B cell (primary cell): ENCODE data around the gene HTT. TPM values are rescaled to one million over a fixed set of nuclear protein-coding genes. Genes with fewer than 3 reads are reported as not detected.

ENCODE experiments used
- ATAC-seq: fragments of 200-7000 bp; cut with Tn5 transposase; one replicate; pipeline ENCODE4 v1.10.0; 2021; ENCODE audit warnings: low read depth, mild to moderate bottlenecking, moderate number of reproducible peaks, moderate library complexity
- CTCF ChIA-PET: fragments of 350-600 bp; sonication (Branson Sonifier 250); formaldehyde crosslinking; loops from one replicate; lab custom pipeline; 2021; ENCODE audit warnings: antibody characterized with exemption, inconsistent platforms; lab: Charles Lee
- POLR2A ChIA-PET: fragments of 350-600 bp; sonication (Branson Sonifier 250); formaldehyde crosslinking; loops from one replicate; lab custom pipeline; 2021; ENCODE audit warnings: antibody characterized with exemption; lab: Charles Lee
- DNase-seq: peaks from one replicate; pipeline ENCODE4 v3.0.0; 2013
- H2AFZ ChIP-seq: 2 replicates; pipeline ENCODE4 v1.6.1; 2012; ENCODE audit warnings: mild to moderate bottlenecking, low read depth, low read length; ENCODE audit not compliant: insufficient read depth, poor library complexity, severe bottlenecking
- H3K27ac ChIP-seq, 2 donors: 1 replicate in 1 of 2; 2 replicates in 1 of 2; pipeline ENCODE4 v1.5.1; 2012 to 2013; ENCODE audit warnings: low read length in 2 of 2, mild to moderate bottlenecking in 2 of 2, moderate library complexity in 1 of 2
- H3K27me3 ChIP-seq, 4 experiments: fragments of 200-600 bp in 1 of 4; sonication (generic) in 1 of 4; replicated peaks in 1 of 4; 1 replicate in 2 of 4; 2 replicates in 2 of 4; pipeline versions ENCODE4 v1.6.1 to v1.7.0; 2013 to 2016; ENCODE audit warnings: low read length in 3 of 4, mild to moderate bottlenecking in 2 of 4, mixed read lengths in 1 of 4, moderate library complexity in 1 of 4; ENCODE audit not compliant: insufficient read depth in 4 of 4, control insufficient read depth in 3 of 4; ENCODE audit errors: control extremely low read depth in 1 of 4
- H3K36me3 ChIP-seq, 2 experiments: replicated peaks in 1 of 2; 1 replicate in 1 of 2; 2 replicates in 1 of 2; pipeline versions ENCODE4 v1.6.1 to v1.7.1; 2013; ENCODE audit warnings: low read length in 1 of 2; ENCODE audit not compliant: insufficient read depth in 2 of 2, control insufficient read depth in 1 of 2; ENCODE audit errors: control extremely low read depth in 1 of 2, extremely low read depth in 1 of 2
- H3K4me1 ChIP-seq, 2 donors: fragments of 200-600 bp in 1 of 2; sonication (generic) in 1 of 2; 1 replicate in 1 of 2; 2 replicates in 1 of 2; pipeline versions ENCODE4 v1.5.1 to v1.6.1; 2013 to 2017; ENCODE audit warnings: low read length in 2 of 2; ENCODE audit not compliant: control insufficient read depth in 2 of 2, insufficient read depth in 2 of 2
- H3K4me2 ChIP-seq: replicated peaks from 2 replicates; pipeline ENCODE3; 2012; ENCODE audit warnings: mild to moderate bottlenecking, low read depth, low read length; ENCODE audit not compliant: poor library complexity, severe bottlenecking
- H3K4me3 ChIP-seq, 5 experiments: fragments of 200-600 bp in 1 of 5; sonication (generic) in 1 of 5; 1 replicate in 3 of 5; 2 replicates in 2 of 5; pipeline versions ENCODE4 v1.5.1 to v1.7.0; 2011 to 2016; ENCODE audit warnings: low read length in 4 of 5, mild to moderate bottlenecking in 4 of 5, low read depth in 2 of 5, control low read depth in 1 of 5, moderate library complexity in 1 of 5; ENCODE audit not compliant: insufficient read depth in 1 of 5; ENCODE audit errors: control extremely low read depth in 1 of 5, extremely low read depth in 1 of 5
- H3K79me2 ChIP-seq: fragments of 200-600 bp; sonication (generic); one replicate; pipeline ENCODE4 v1.6.0; 2016; ENCODE audit warnings: low read length; ENCODE audit not compliant: control insufficient read depth, insufficient read depth
- H3K9ac ChIP-seq: fragments of 200-600 bp; sonication (generic); 2 replicates; pipeline ENCODE4 v1.6.1; 2017; ENCODE audit warnings: mild to moderate bottlenecking, low read length, moderate library complexity
- H3K9me3 ChIP-seq, 3 donors: one replicate each; pipeline versions ENCODE4 v1.6.1 to v1.7.1; 2013; ENCODE audit warnings: low read length in 2 of 3; ENCODE audit not compliant: control insufficient read depth in 2 of 3, insufficient read depth in 1 of 3; ENCODE audit errors: control extremely low read depth in 1 of 3
- H4K20me1 ChIP-seq: 2 replicates; pipeline ENCODE4 v1.6.0; 2012; ENCODE audit warnings: mild to moderate bottlenecking, low read length; ENCODE audit not compliant: insufficient read depth, control insufficient read depth, poor library complexity, severe bottlenecking
- H3K27ac Mint-ChIP-seq: one replicate; pipeline ENCODE4 v1.8.0; 2021; ENCODE audit warnings: mixed read lengths
- H3K27me3 Mint-ChIP-seq: one replicate; pipeline ENCODE4 v1.8.0; 2021; ENCODE audit warnings: mixed read lengths
- H3K4me1 Mint-ChIP-seq: one replicate; pipeline ENCODE4 v1.8.0; 2021; ENCODE audit warnings: mixed read lengths
- H3K4me3 Mint-ChIP-seq: one replicate; pipeline ENCODE4 v1.8.0; 2021; ENCODE audit warnings: mixed read lengths
- H3K9me3 Mint-ChIP-seq: one replicate; pipeline ENCODE4 v1.8.0; 2022; ENCODE audit warnings: mixed read lengths; ENCODE audit not compliant: insufficient read depth
- CTCF ChIP-seq: fragments of 200-600 bp; IDR thresholded peaks from one replicate; pipeline ENCODE4 v1.8.0; 2022; ENCODE audit warnings: antibody characterized with exemption, mild to moderate bottlenecking
- EZH2 ChIP-seq: IDR thresholded peaks from 2 replicates; pipeline ENCODE4 v1.6.1; 2012; ENCODE audit warnings: borderline replicate concordance, low read depth, mild to moderate bottlenecking, moderate library complexity, low read length; ENCODE audit not compliant: insufficient read depth, poor library complexity, severe bottlenecking
- WGBS: methylation state at CpG from one replicate; pipeline ENCODE4 v1.1.5; 2013; ENCODE audit warnings: missing lambda C conversion rate; ENCODE audit not compliant: insufficient coverage; 5-methylcytosine and 5-hydroxymethylcytosine counted together
- intact Hi-C: fragments of 100-400 bp; cut with micrococcal nuclease; formaldehyde crosslinking; loops from one replicate; pipeline ENCODE4 v1.10.0; 2022
- polyA plus RNA-seq: library from polyadenylated mRNA; depleted of rRNA; stranded (reverse); fragments of >200 nt; gene quantifications from 2 replicates; pipeline ENCODE4 v1.2.3, GENCODE V29; 2012
- total RNA-seq, 2 donors: library from RNA; stranded (reverse); fragments of 120-200 nt in 1 of 2; gene quantifications; 1 replicate in 1 of 2; 2 replicates in 1 of 2; pipeline versions ENCODE4 v1.2.3 to v1.2.4, GENCODE V29; 2013 to 2022

HTT gene
- total and polyA plus RNA-seq, 2 donors (not counting 1 experiment from before 2014, with no cell fraction given) = 52.8 to 195 TPM

DNA sequence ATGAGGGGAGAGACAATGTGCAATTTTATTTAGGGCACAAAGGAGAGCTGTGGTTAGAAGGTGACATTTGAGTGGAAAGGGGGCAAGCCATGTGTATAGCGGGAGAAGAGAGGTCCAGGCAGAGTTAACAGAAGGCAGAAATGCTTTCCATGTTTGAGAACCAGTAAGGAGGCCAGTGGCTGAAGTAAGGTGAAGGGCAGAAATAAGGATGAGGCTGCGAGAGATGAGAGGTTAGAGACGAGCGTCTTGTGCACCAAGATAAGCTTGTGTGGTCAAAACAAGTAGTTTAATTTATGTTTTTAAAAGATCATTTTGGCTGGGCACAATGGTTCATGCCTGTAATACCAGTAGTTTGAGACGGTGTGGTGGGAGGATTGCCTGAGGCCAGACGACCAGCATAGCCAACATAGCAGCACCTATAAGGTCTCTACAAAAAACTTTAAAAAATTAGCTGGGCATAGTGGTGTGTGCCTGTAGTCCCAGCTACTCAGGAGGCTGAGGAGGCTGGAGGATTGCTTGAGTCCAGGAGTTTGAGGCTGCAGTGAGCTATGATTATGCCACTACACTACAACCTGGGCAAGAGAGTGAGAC lies 8.5 kb downstream of the HTT start:
- H4K20me1 ChIP-seq = peaks cover 71% of the 10 kb centered on the region
- no peaks in the 10 kb centered on the region for H3K9me3 Mint-ChIP-seq
- intact Hi-C loops = no loop called here
- no peak overlapping the region for H3K9ac ChIP-seq
- peaks cover 95% of the 10 kb centered on the region for H3K79me2 ChIP-seq
- CTCF ChIA-PET = interaction anchor here (0.6 to 1.4 kb wide), 3 partner anchors 15 to 874 kb away, joined by 3 read pairs; no protein-coding TSS in a partner anchor
- no peaks in the 10 kb centered on the region for H3K27me3 ChIP-seq
- no peak overlapping the region for H3K4me3 Mint-ChIP-seq
- no peaks in the 10 kb centered on the region for H3K27me3 Mint-ChIP-seq
- no peak overlapping the region for H3K27ac Mint-ChIP-seq
- H3K4me1 ChIP-seq = peaks cover 26 to 38% of the 10 kb centered on the region in 2 donors
- peaks cover 4 to 6% of the 10 kb centered on the region in 2 experiments for H3K36me3 ChIP-seq
- no peaks in the 10 kb centered on the region for H3K9me3 ChIP-seq
- H3K4me1 Mint-ChIP-seq = peaks cover 58% of the 10 kb centered on the region
- WGBS = 88% methylated on average over 4 of the region's 6 CpGs
- DNase-seq (no peak), ATAC-seq (no peak)
- no peak overlapping the region for H2AFZ ChIP-seq
- TF ChIP-seq EZH2 (no peak), CTCF (no peak)
- H3K4me3 ChIP-seq = no peak overlapping the region
- no peak overlapping the region for H3K27ac ChIP-seq
- H3K4me2 ChIP-seq = no peak overlapping the region
- POLR2A ChIA-PET = no interaction called here

DNA sequence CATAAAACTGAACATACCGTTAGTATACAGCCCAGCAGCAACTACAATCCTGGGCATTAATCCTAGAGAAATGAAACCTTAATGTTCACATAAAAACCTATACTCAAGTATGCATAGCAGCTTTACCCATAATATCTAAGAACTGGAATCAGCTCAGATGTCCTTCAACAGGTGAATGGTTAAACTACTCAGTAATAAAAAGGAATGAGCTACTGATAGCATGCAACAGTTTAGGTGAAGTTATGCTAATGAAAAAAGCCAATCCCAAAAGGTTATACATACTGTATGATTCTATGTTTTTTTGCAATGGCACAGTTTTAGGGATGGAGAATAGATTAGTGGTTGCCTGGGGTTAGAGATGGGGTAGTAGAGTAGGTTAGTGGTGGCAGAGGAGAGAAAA lies 9.3 kb downstream of the HTT start:
- POLR2A ChIA-PET = no interaction called here
- no peak for ATAC-seq

More for the DNA sequence above, 9.3 kb downstream of the HTT start:
- TF ChIP-seq EZH2 (no peak), CTCF (no peak)
- no peaks in the 10 kb centered on the region for H3K9me3 ChIP-seq
- Mint-ChIP-seq H3K4me1 (peaks cover 55% of the 10 kb centered on the region), H3K27ac (no peak overlapping the region), H3K4me3 (no peak overlapping the region), H3K9me3 (no peaks in the 10 kb centered on the region), H3K27me3 (no peaks in the 10 kb centered on the region)
- H3K4me3 ChIP-seq = no peak overlapping the region
- CTCF ChIA-PET = interaction anchor here (0.6 to 1.4 kb wide), 3 partner anchors 14 to 875 kb away, joined by 3 read pairs; no protein-coding TSS in a partner anchor
- no peak for DNase-seq
- peaks cover 4 to 10% of the 10 kb centered on the region in 2 experiments for H3K36me3 ChIP-seq
- peaks cover 66% of the 10 kb centered on the region for H4K20me1 ChIP-seq
- H3K79me2 ChIP-seq = peaks cover 95% of the 10 kb centered on the region
- H3K4me1 ChIP-seq = peaks cover 19 to 33% of the 10 kb centered on the region in 2 donors
- no peak overlapping the region for H3K4me2 ChIP-seq
- 40% methylated on average over 1 of the region's 1 CpG for WGBS
- H3K27me3 ChIP-seq = no peaks in the 10 kb centered on the region
- no peak overlapping the region for H2AFZ ChIP-seq
- intact Hi-C loops = no loop called here
- H3K9ac ChIP-seq = no peak overlapping the region
- H3K27ac ChIP-seq = no peak overlapping the region
